GM19099 (cell line): ENCODE data around the gene STARD10.

Experiments
- POLR2A ChIP-seq: IDR thresholded peaks from 3 replicates; pipeline ENCODE4 v1.6.1; 2011; ENCODE audit warnings: low read depth; ENCODE audit not compliant: insufficient read length; ENCODE audit errors: extremely low read depth

Gene STARD10

GRCh38 chr11:72716290-72716689, 77.6 kb downstream of the STARD10 start:
- no peak for TF ChIP-seq POLR2A

- TF ChIP-seq POLR2A, result no peak
These were observed 81.0 kb downstream of the STARD10 start for GRCh38 chr11:72712841-72713240.

DNA sequence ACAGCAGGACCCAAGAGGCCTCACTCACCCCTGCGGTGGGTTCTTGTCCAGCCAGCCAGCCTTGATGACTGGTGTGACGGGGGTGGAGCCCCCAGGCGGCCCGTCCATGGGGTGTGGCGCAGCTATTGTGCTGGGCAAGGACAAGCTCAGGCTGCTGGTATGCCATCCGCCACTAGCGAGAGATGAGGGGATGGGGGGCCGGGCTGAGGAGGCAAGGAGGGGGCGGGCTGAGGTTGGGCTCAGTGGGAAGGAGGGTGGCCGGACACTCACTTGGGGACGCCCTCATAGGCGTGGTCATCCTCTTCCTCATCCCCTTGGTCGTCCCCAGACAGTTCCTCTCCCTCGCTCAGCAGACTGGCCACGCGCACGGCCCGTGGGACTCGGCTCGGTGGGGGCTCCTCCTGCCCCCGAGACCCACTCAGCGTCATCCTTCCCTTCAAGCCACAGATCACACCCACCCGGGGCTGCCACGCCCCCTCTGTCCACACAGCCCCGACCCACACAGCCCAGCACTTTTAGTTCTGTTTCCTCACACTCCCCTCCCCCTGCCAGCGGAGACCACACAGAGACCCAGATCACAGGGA, 81.6 kb downstream of the STARD10 start:
- no peak for TF ChIP-seq POLR2A

GRCh38 chr11:72711141-72711540, 82.7 kb downstream of the STARD10 start:
- no peak for TF ChIP-seq POLR2A

DNA sequence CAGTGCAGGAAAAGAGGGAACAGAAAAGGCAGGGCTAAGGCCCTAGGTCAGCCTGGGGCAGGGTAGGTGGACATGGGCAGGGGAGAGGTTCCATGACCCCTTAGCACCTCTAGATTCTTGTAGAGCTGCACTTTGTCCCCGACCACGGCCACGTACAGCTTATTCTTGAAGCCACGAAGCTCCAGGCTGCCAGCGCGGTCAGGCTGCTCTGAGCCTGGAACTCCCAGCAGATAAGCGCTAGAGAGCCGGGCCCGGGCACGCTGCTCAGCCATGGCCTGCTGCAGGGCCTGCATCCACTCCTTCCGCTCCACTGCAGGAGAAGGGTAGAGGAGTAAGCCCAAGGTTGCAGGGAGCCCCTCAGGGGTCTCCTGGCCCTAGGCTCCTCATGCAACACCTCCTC, 83.6 kb downstream of the STARD10 start:
- TF ChIP-seq POLR2A, result no peak

- no peak for TF ChIP-seq POLR2A
These were observed 84.2 kb downstream of the STARD10 start for GRCh38 chr11:72709478-72710238.

DNA sequence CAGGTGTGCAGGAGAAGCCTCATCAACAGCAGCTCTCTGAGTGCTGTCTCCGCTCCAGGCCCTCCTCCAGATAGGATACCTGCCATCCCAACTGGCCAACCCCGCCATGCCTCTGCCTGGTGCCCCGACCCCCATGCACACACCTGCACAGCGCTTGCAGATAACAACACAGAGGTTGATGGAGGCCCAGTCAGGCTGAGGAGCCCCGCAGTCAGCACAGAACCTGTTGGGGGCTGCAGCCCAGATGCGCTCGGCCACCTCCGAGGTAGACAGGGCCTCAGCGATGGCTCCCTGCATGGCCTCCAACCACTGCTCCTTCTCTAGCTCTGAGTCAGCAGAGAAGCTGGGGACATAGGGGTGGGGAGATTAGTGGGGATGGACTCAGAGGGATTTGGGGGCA, 86.8 kb downstream of the STARD10 start:
- no peak for TF ChIP-seq POLR2A

DNA sequence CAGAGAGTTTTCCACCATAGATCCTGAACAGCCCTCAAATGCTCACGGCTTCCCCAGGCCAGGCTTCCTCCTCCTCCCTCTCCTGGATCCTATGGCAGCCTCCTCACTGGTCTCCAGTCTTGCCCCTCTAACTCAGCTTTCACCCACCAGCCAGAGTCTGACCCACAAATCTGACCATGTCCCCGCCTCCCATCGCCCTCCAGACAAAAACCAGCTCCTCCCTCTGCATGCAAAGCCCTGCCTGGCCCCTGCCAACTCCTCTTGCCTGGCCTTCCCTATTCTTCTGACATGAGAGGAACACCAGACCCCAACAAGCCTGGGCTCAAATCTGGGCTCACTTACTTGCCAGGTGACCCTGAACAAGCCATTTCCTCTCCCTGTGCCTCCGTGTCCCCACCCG, 87.3 kb downstream of the STARD10 start:
- no peak for TF ChIP-seq POLR2A

GRCh38 chr11:72705442-72706365, 88.1 kb downstream of the STARD10 start:
- TF ChIP-seq POLR2A, result no peak

GRCh38 chr11:72704783-72705265, 89.0 kb downstream of the STARD10 start:
- no peak for TF ChIP-seq POLR2A
